Spleen (tissue), 7 donors: ENCODE data around the gene SIK1.

Experiments used
- POLR2A ChIP-seq, 3 donors: fragments of 450-650 bp; IDR thresholded peaks; one replicate each; pipeline ENCODE4 v1.5.1; 2017; ENCODE audit warnings: antibody characterized with exemption in 3 of 3, mild to moderate bottlenecking in 1 of 3
- POLR2AphosphoS5 ChIP-seq, 3 donors: sonication (generic); formaldehyde crosslinking; IDR thresholded peaks; one replicate each; pipeline ENCODE4 v1.5.1; 2017; ENCODE audit warnings: antibody characterized with exemption in 3 of 3
- TF ChIP-seq, protein P1 (sequence below), 11 experiments: fragments of 200-600 bp in 7 of 11; fragments of 450-650 bp in 4 of 11; sonication (generic) in 4 of 11; IDR thresholded peaks in 8 of 11; conservative IDR thresholded peaks in 3 of 11; 1 replicate in 7 of 11; 2 replicates in 4 of 11; pipeline versions ENCODE4 v1.4.0 to v1.8.0; 2016 to 2021; ENCODE audit warnings: antibody characterized with exemption in 11 of 11, inconsistent platforms in 4 of 11, mild to moderate bottlenecking in 1 of 11
- donor health status: DM: no; HTN: no; CAD: no; lungs with moderate emphysema.
- donor health status: DM: no; HTN: no; CAD: no.
- donor health status: DM: no; HTN: no; CAD: no.

GRCh38 chr21:43374228-43374885 lies 52.6 kb downstream of the SIK1 start:
- TF ChIP-seq, protein P1, sequence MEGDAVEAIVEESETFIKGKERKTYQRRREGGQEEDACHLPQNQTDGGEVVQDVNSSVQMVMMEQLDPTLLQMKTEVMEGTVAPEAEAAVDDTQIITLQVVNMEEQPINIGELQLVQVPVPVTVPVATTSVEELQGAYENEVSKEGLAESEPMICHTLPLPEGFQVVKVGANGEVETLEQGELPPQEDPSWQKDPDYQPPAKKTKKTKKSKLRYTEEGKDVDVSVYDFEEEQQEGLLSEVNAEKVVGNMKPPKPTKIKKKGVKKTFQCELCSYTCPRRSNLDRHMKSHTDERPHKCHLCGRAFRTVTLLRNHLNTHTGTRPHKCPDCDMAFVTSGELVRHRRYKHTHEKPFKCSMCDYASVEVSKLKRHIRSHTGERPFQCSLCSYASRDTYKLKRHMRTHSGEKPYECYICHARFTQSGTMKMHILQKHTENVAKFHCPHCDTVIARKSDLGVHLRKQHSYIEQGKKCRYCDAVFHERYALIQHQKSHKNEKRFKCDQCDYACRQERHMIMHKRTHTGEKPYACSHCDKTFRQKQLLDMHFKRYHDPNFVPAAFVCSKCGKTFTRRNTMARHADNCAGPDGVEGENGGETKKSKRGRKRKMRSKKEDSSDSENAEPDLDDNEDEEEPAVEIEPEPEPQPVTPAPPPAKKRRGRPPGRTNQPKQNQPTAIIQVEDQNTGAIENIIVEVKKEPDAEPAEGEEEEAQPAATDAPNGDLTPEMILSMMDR (IDR thresholded peaks at IDR 0.05 in 8 of 11, conservative IDR thresholded peaks at IDR 0.05 in 3 of 11), result no peak
- TF ChIP-seq POLR2A (IDR thresholded peaks at IDR 0.05), result no peak
- TF ChIP-seq POLR2AphosphoS5 (IDR thresholded peaks at IDR 0.05), result no peak
